Loucy (cell line): ENCODE results near the gene TMEM178B.

Experiments
- EZH2phosphoT487 ChIP-seq: fragments of 200-600 bp; IDR thresholded peaks from 2 replicates; pipeline ENCODE4 v1.6.1; 2018; ENCODE audit warnings: antibody characterized with exemption, mild to moderate bottlenecking, moderate library complexity, borderline replicate concordance
- TF ChIP-seq, protein P1 (sequence below): fragments of 200-600 bp; sonication (generic); conservative IDR thresholded peaks from 2 replicates; pipeline ENCODE4 v1.5.1; 2014; ENCODE audit warnings: mild to moderate bottlenecking, antibody characterized with exemption, low read length

DNA sequence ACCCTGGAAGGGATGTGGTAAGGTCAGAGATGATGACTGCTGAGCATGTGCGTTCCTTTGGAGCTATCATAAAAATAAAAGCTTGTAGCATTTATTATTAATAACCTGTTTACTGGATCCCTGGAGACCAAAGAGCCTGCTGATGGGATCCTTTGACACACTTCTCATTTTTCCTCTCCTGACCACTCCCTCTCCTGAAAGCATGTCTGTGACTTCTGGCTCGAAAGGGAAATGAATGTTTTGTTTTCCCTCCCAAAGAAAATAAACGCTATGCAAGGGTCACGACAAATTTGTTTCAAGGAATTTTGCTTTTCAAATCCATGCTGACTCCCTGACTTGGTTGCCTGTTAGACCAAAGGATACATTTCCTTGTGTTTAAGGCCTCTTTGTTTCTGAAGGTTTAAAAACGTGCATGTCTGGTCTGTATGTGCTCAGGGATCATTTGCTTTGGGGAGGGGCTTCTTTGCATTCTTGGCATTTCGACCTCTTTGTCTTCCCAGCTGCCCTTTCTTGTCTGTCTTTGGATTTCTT is 292.3 kb downstream of the TMEM178B start:
- TF ChIP-seq, protein P1, sequence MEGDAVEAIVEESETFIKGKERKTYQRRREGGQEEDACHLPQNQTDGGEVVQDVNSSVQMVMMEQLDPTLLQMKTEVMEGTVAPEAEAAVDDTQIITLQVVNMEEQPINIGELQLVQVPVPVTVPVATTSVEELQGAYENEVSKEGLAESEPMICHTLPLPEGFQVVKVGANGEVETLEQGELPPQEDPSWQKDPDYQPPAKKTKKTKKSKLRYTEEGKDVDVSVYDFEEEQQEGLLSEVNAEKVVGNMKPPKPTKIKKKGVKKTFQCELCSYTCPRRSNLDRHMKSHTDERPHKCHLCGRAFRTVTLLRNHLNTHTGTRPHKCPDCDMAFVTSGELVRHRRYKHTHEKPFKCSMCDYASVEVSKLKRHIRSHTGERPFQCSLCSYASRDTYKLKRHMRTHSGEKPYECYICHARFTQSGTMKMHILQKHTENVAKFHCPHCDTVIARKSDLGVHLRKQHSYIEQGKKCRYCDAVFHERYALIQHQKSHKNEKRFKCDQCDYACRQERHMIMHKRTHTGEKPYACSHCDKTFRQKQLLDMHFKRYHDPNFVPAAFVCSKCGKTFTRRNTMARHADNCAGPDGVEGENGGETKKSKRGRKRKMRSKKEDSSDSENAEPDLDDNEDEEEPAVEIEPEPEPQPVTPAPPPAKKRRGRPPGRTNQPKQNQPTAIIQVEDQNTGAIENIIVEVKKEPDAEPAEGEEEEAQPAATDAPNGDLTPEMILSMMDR, result no peak
- no peak for TF ChIP-seq EZH2phosphoT487
